ENCODE measurements around the gene KRTAP10-8. TPM values are rescaled to one million over a fixed set of nuclear protein-coding genes. Genes with fewer than 3 reads are reported as not detected.

Gene KRTAP10-8
- total RNA-seq, 1 donor from 2014 or later = not detected

GRCh38 chr21:44566403-44566802 is 45.5 kb upstream of the KRTAP10-8 start:
- peaks cover 12% of the 10 kb centered on the region for H3K9me3 Mint-ChIP-seq
- Histone ChIP-seq H3K9me3 (ENCODE audit: low read depth) (no peaks in the 10 kb centered on the region), H3K27me3 (no peaks in the 10 kb centered on the region), H3K27ac (no peak overlapping the region), H3K4me2 (no peak overlapping the region), H3K36me3 (no peaks in the 10 kb centered on the region), H3F3A (ENCODE audit: low read depth) (no peaks in the 10 kb centered on the region), H3K79me2 (ENCODE audit: low read depth) (no peaks in the 10 kb centered on the region), H2AFZ (replicated peaks) (no peak overlapping the region), H3K4me1 (no peaks in the 10 kb centered on the region), H3K4me3 (no peak overlapping the region), H3K9ac (no peak overlapping the region), H4K20me1 (ENCODE audit: low read depth) (no peaks in the 10 kb centered on the region)
- no peaks in the 10 kb centered on the region for H3K36me3 Mint-ChIP-seq
- no peak for DNase-seq (ENCODE audit: low spot score)
- H3K27ac Mint-ChIP-seq = no peak overlapping the region
- no peaks in the 10 kb centered on the region for H3K4me1 Mint-ChIP-seq
- TF ChIP-seq EZH2 (IDR thresholded peaks at IDR 0.05) (no peak), CTCF (IDR thresholded peaks at IDR 0.05) (no peak), EZH2phosphoT487 (IDR thresholded peaks at IDR 0.05) (no peak)
- H3K27me3 Mint-ChIP-seq (ENCODE audit: insufficient read depth, low read depth) = peaks cover 2% of the 10 kb centered on the region
- no peak overlapping the region for H3K4me3 Mint-ChIP-seq

- Mint-ChIP-seq H3K36me3 (no peaks in the 10 kb centered on the region), H3K4me3 (no peak overlapping the region), H3K9me3 (peaks cover 17% of the 10 kb centered on the region), H3K27ac (no peak overlapping the region), H3K27me3 (ENCODE audit: insufficient read depth, low read depth) (peaks cover 6% of the 10 kb centered on the region), H3K4me1 (no peaks in the 10 kb centered on the region)
- H3F3A ChIP-seq (ENCODE audit: low read depth) = no peaks in the 10 kb centered on the region
- H3K27me3 ChIP-seq = no peaks in the 10 kb centered on the region
- no peak overlapping the region for H3K27ac ChIP-seq
- DNase-seq (ENCODE audit: low spot score) = no peak
- no peak overlapping the region for H3K9ac ChIP-seq
- H3K4me2 ChIP-seq = no peak overlapping the region
- no peaks in the 10 kb centered on the region for H3K4me1 ChIP-seq
- no peak overlapping the region for H2AFZ ChIP-seq (replicated peaks)
- no peaks in the 10 kb centered on the region for H4K20me1 ChIP-seq (ENCODE audit: low read depth)
- H3K4me3 ChIP-seq = no peak overlapping the region
- TF ChIP-seq EZH2phosphoT487 (IDR thresholded peaks at IDR 0.05) (no peak), EZH2 (IDR thresholded peaks at IDR 0.05) (no peak), CTCF (IDR thresholded peaks at IDR 0.05) (no peak)
- H3K36me3 ChIP-seq = no peaks in the 10 kb centered on the region
- H3K9me3 ChIP-seq (ENCODE audit: low read depth) = no peaks in the 10 kb centered on the region
- H3K79me2 ChIP-seq (ENCODE audit: low read depth) = no peaks in the 10 kb centered on the region
These were observed 44.3 kb upstream of the KRTAP10-8 start for GRCh38 chr21:44567481-44568171.

- H4K20me1 ChIP-seq (ENCODE audit: low read depth) = no peaks in the 10 kb centered on the region
- Mint-ChIP-seq H3K27ac (no peak overlapping the region), H3K36me3 (no peaks in the 10 kb centered on the region), H3K9me3 (peaks cover 17% of the 10 kb centered on the region), H3K4me1 (no peaks in the 10 kb centered on the region), H3K4me3 (no peak overlapping the region), H3K27me3 (ENCODE audit: insufficient read depth, low read depth) (peaks cover 6% of the 10 kb centered on the region)
- H3K9me3 ChIP-seq (ENCODE audit: low read depth) = no peaks in the 10 kb centered on the region
- TF ChIP-seq EZH2phosphoT487 (IDR thresholded peaks at IDR 0.05) (no peak), CTCF (IDR thresholded peaks at IDR 0.05) (no peak), EZH2 (IDR thresholded peaks at IDR 0.05) (no peak)
- no peaks in the 10 kb centered on the region for H3K79me2 ChIP-seq (ENCODE audit: low read depth)
- no peak for DNase-seq (ENCODE audit: low spot score)
- no peak overlapping the region for H3K27ac ChIP-seq
- no peak overlapping the region for H2AFZ ChIP-seq (replicated peaks)
- H3K4me1 ChIP-seq = no peaks in the 10 kb centered on the region
- no peaks in the 10 kb centered on the region for H3K36me3 ChIP-seq
- H3K27me3 ChIP-seq = no peaks in the 10 kb centered on the region
- H3F3A ChIP-seq (ENCODE audit: low read depth) = no peaks in the 10 kb centered on the region
- H3K9ac ChIP-seq = no peak overlapping the region
- H3K4me3 ChIP-seq = no peak overlapping the region
- no peak overlapping the region for H3K4me2 ChIP-seq
These were observed 43.6 kb upstream of the KRTAP10-8 start for GRCh38 chr21:44568261-44568660.
